Measurements from ENCODE around the gene CPA5. TPM values are rescaled to one million over a fixed set of nuclear protein-coding genes. Genes with fewer than 3 reads are reported as not detected.

The CPA5 gene
- total RNA-seq, 1 donor from 2014 or later = not detected

DNA sequence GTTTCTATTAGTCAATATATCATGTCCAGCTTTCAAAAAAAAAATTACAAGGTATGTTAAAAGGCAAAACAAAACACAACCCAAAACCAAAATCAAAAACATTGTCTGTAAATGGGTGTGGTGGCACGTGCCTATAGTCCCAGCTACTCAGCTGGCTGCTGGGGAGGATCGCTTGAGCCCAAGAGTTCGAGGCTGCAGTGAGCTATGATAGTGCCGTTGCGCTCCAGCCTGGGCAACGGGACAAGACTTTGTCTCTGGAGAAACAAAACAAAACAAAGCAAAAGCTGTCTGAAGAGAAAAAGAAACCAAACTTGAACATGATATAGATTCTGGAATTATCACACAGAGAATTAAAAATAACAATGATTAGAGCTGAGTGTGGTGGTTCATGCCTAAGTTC lies 10.3 kb upstream of the CPA5 start:
- Histone ChIP-seq H3K36me3 (no peaks in the 10 kb centered on the region), H3K27ac (no peak overlapping the region), H3K4me3 (no peak overlapping the region), H3K27me3 (ENCODE audit: low read depth) (no peaks in the 10 kb centered on the region), H3K9me3 (no peaks in the 10 kb centered on the region), H3K4me1 (no peaks in the 10 kb centered on the region)
- ATAC-seq (no peak), DNase-seq (no peak)
- intact Hi-C loops (cut with DNase I) = no loop called here
- TF ChIP-seq, protein P1, sequence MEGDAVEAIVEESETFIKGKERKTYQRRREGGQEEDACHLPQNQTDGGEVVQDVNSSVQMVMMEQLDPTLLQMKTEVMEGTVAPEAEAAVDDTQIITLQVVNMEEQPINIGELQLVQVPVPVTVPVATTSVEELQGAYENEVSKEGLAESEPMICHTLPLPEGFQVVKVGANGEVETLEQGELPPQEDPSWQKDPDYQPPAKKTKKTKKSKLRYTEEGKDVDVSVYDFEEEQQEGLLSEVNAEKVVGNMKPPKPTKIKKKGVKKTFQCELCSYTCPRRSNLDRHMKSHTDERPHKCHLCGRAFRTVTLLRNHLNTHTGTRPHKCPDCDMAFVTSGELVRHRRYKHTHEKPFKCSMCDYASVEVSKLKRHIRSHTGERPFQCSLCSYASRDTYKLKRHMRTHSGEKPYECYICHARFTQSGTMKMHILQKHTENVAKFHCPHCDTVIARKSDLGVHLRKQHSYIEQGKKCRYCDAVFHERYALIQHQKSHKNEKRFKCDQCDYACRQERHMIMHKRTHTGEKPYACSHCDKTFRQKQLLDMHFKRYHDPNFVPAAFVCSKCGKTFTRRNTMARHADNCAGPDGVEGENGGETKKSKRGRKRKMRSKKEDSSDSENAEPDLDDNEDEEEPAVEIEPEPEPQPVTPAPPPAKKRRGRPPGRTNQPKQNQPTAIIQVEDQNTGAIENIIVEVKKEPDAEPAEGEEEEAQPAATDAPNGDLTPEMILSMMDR (IDR thresholded peaks at IDR 0.05) = no peak

DNA sequence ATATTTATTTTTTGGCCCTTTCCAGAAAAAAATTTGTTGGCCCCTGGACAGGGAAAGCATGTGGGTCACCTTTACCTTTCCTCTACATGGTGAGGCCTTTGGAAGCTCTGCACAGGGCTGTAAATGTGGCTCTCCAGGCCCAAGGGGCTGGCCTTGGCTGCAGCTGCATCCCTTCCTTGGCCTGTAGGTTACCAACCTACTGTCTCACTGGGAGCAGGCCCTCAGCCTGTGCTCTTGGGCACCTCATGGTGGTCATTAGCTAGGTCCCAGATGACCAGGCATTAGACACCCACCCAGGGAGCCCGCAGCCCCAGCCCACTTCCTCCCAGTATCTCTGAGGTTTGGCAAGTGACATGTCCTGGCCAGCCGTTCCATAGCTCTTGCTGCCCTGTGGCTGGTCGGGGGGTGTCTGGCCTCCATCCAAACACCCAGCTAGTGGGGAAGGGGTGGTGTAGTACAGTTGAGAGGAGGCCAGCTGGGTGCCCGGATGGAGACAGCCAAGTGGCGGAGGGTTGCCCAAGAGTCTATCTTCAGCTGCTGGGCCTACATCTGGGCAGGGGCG lies 7.1 kb upstream of the CPA5 start:
- Histone ChIP-seq H3K4me3 (no peak overlapping the region), H3K27ac (no peak overlapping the region), H3K9me3 (no peaks in the 10 kb centered on the region), H3K4me1 (no peaks in the 10 kb centered on the region), H3K27me3 (ENCODE audit: low read depth) (no peaks in the 10 kb centered on the region), H3K36me3 (no peaks in the 10 kb centered on the region)
- TF ChIP-seq, protein P1 (IDR thresholded peaks at IDR 0.05) = no peak
- ATAC-seq (no peak), DNase-seq (no peak)
- intact Hi-C loops (cut with DNase I) = no loop called here

DNA sequence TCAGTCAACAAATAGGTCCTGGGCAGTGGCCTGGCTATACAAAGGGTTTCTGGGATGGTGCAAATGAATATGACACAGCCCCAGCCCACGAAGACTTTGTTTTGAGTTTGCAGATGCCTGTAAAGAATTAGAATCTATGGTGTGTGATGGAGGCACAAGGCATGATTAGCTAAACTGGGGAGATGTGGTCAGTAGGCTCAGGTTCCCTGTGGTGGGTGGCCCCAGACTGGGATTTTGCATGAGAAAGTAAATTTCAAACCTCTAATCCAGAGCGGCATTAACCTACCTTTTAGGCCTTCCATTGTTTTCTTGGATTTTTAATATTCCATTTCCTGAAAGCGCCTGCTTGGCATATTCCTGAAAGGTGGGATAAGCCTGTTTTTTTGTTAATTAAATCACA lies 6.4 kb upstream of the CPA5 start:
- Histone ChIP-seq H3K27me3 (ENCODE audit: low read depth) (no peaks in the 10 kb centered on the region), H3K4me3 (no peak overlapping the region), H3K9me3 (no peaks in the 10 kb centered on the region), H3K36me3 (no peaks in the 10 kb centered on the region), H3K4me1 (no peaks in the 10 kb centered on the region), H3K27ac (no peak overlapping the region)
- TF ChIP-seq, protein P1 (IDR thresholded peaks at IDR 0.05) = no peak
- DNase-seq (no peak), ATAC-seq (no peak)
- intact Hi-C loops (cut with DNase I) = no loop called here

DNA sequence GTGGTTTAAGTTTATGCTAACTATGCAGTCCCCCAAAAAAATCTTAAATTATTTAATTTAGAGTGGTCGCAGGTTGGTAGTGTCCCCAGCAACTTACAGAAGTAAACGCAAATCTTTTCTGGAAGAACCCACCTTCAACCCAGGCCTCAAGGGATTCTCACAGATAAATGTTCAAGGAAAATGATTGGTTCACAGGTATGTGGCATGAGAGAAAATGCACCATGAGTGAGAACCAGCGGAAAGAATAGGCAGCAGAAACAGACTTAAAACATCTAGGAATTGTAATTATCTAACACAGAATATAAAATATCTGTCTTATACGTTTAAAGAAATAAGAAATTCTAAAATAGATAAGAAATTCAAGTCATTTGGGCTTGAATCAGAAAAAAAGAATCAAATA lies 2.7 kb upstream of the CPA5 start:
- H3K9me3 ChIP-seq = no peaks in the 10 kb centered on the region
- no peak for ATAC-seq
- no peak for DNase-seq
- TF ChIP-seq, protein P1 (IDR thresholded peaks at IDR 0.05) = no peak
- no peak overlapping the region for H3K27ac ChIP-seq
- intact Hi-C loops (cut with DNase I) = no loop called here
- H3K4me1 ChIP-seq = no peaks in the 10 kb centered on the region
- peaks cover 5% of the 10 kb centered on the region for H3K27me3 ChIP-seq (ENCODE audit: low read depth)
- H3K4me3 ChIP-seq = no peak overlapping the region
- H3K36me3 ChIP-seq = no peaks in the 10 kb centered on the region

DNA sequence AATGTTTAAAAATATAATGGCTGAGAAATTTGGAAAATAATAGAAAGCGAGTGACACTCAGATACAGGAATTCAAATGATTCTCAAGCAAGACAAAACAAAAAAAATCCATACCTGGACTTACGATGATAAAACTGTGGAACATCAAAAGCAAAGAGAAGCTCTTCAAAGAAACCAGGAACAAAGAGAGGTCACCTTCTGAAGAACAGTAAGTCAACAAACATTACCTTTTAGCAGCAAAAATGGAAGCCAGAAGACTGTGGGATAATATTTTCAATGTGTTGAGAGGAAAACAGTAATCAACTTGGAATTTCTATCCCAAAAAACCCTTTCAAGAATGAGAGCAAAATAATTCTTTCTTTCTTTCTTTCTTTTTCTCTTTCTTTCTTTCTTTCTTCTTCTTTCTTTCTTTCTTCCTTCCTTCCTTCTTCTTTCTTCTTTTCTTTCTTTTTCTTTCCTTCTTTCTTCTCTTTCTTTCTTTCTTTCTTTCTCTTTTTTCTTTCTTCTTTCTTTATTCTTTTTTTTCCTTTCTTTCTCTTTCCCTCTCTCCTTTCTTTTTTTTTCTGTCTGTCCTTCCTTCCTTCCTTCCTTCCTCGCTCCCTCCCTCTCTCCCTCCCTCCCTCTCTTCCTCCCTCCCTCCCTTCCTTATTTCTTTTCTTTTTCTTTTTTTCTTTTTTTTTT lies 1.8 kb upstream of the CPA5 start:
- intact Hi-C loops (cut with DNase I) = no loop called here
- H3K27ac ChIP-seq = no peak overlapping the region
- no peak overlapping the region for H3K4me3 ChIP-seq
- DNase-seq (no peak), ATAC-seq (no peak)
- H3K36me3 ChIP-seq = no peaks in the 10 kb centered on the region
- peaks cover 5% of the 10 kb centered on the region for H3K27me3 ChIP-seq (ENCODE audit: low read depth)
- TF ChIP-seq, protein P1 (IDR thresholded peaks at IDR 0.05) = no peak
- H3K4me1 ChIP-seq = no peaks in the 10 kb centered on the region
- H3K9me3 ChIP-seq = no peaks in the 10 kb centered on the region

All from lower lobe of right lung (tissue), 2 donors.